ENCODE data around the gene ZNF536. TPM values are rescaled to one million over a fixed set of nuclear protein-coding genes. Genes with fewer than 3 reads are reported as not detected.

The ZNF536 gene
- total RNA-seq, 1 experiment from 2014 or later: 0.05 TPM

GRCh38 chr19:30530751-30531150 is 158.6 kb downstream of the ZNF536 start:
- CTCF ChIA-PET: no interaction called here
- Histone ChIP-seq H3K27ac (ENCODE audit: low read length) (no peak overlapping the region), H3K9me3 (ENCODE audit: control insufficient read depth, insufficient read depth, low read depth, low read length) (no peaks in the 10 kb centered on the region), H3K4me3 (ENCODE audit: low read depth in 2 of 2, low read length in 2 of 2) (no peak overlapping the region), H3K36me3 (ENCODE audit: control insufficient read depth, insufficient read depth, low read length) (no peaks in the 10 kb centered on the region), H3K27me3 (ENCODE audit: control insufficient read depth, insufficient read depth, low read length) (0 out of 2 replicates have a peak, but pooled peaks cover 3% of the 10 kb centered on the region), H3K4me1 (ENCODE audit: control insufficient read depth, insufficient read depth, low read length) (no peaks in the 10 kb centered on the region)
- no peak for ATAC-seq
- intact Hi-C loops (cut with micrococcal nuclease; ENCODE audit: unreplicated experiment): no loop called here
- TF ChIP-seq SIN3A (IDR thresholded peaks at IDR 0.05; ENCODE audit: borderline replicate concordance, insufficient read depth, low read depth, low read length) (no peak), POLR2AphosphoS5 (IDR thresholded peaks at IDR 0.05; ENCODE audit: low read depth, low read length) (no peak), TCF7L2 (IDR thresholded peaks at IDR 0.05; ENCODE audit: low read depth, low read length) (no peak), CTCF (IDR thresholded peaks at IDR 0.05) (no peak)
- TF ChIP-seq, protein P1, sequence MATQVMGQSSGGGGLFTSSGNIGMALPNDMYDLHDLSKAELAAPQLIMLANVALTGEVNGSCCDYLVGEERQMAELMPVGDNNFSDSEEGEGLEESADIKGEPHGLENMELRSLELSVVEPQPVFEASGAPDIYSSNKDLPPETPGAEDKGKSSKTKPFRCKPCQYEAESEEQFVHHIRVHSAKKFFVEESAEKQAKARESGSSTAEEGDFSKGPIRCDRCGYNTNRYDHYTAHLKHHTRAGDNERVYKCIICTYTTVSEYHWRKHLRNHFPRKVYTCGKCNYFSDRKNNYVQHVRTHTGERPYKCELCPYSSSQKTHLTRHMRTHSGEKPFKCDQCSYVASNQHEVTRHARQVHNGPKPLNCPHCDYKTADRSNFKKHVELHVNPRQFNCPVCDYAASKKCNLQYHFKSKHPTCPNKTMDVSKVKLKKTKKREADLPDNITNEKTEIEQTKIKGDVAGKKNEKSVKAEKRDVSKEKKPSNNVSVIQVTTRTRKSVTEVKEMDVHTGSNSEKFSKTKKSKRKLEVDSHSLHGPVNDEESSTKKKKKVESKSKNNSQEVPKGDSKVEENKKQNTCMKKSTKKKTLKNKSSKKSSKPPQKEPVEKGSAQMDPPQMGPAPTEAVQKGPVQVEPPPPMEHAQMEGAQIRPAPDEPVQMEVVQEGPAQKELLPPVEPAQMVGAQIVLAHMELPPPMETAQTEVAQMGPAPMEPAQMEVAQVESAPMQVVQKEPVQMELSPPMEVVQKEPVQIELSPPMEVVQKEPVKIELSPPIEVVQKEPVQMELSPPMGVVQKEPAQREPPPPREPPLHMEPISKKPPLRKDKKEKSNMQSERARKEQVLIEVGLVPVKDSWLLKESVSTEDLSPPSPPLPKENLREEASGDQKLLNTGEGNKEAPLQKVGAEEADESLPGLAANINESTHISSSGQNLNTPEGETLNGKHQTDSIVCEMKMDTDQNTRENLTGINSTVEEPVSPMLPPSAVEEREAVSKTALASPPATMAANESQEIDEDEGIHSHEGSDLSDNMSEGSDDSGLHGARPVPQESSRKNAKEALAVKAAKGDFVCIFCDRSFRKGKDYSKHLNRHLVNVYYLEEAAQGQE (IDR thresholded peaks at IDR 0.05; ENCODE audit: insufficient read depth in 1 of 2, low read depth in 2 of 2, low read length in 1 of 2): no peak
- in situ Hi-C loops (cut with HindIII; ENCODE audit: low pct_unique_long_range_greater_than_20kb, low sequenced_read_pairs): no loop called here
- DNase-seq (ENCODE audit: low read depth, low spot score): no peak
- POLR2A ChIA-PET: no interaction called here
- BruUV-seq (replicated peaks): no TSS peak

DNA sequence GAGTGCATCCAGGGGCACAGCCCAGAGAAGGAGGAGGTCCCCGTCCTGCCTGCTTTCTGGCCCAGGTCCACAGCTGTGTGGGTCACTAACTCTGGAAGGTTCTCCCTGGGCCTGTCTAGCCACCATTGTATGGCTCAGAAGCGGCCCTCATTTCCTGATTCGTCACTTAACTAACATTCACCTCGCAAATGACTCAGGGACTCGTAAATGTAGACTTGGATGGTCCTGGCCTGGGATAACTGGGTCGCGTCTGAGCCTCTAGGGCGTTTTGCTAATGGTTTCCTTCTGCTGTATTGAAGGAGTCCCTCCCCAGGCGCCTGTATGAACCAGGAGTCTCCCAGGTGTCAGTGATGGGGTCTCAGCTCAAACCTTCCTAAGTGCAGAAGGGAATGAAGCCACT is 162.8 kb downstream of the ZNF536 start:
- CTCF ChIA-PET: no interaction called here
- in situ Hi-C loops (cut with HindIII; ENCODE audit: low pct_unique_long_range_greater_than_20kb, low sequenced_read_pairs): no loop called here
- no peak for DNase-seq (ENCODE audit: low read depth, low spot score)

More for the DNA sequence above, 162.8 kb downstream of the ZNF536 start:
- intact Hi-C loops (cut with micrococcal nuclease; ENCODE audit: unreplicated experiment): no loop called here
- POLR2A ChIA-PET: no interaction called here
- TF ChIP-seq TCF7L2 (IDR thresholded peaks at IDR 0.05; ENCODE audit: low read depth, low read length): no peak
- TF ChIP-seq, protein P1 (IDR thresholded peaks at IDR 0.05; ENCODE audit: insufficient read depth in 1 of 2, low read depth in 2 of 2, low read length in 1 of 2): no peak
- TF ChIP-seq POLR2AphosphoS5 (IDR thresholded peaks at IDR 0.05; ENCODE audit: low read depth, low read length): no peak
- no peak for TF ChIP-seq CTCF (IDR thresholded peaks at IDR 0.05)
- TF ChIP-seq SIN3A (IDR thresholded peaks at IDR 0.05; ENCODE audit: borderline replicate concordance, insufficient read depth, low read depth, low read length): no peak
- no TSS peak for BruUV-seq (replicated peaks)
- Histone ChIP-seq H3K27me3 (ENCODE audit: control insufficient read depth, insufficient read depth, low read length) (0 out of 2 replicates have a peak, but pooled peaks cover under 1% of the 10 kb centered on the region), H3K27ac (ENCODE audit: low read length) (no peak overlapping the region), H3K36me3 (ENCODE audit: control insufficient read depth, insufficient read depth, low read length) (no peaks in the 10 kb centered on the region), H3K4me1 (ENCODE audit: control insufficient read depth, insufficient read depth, low read length) (no peaks in the 10 kb centered on the region), H3K4me3 (ENCODE audit: low read depth in 2 of 2, low read length in 2 of 2) (no peak overlapping the region), H3K9me3 (ENCODE audit: control insufficient read depth, insufficient read depth, low read depth, low read length) (no peaks in the 10 kb centered on the region)
- ATAC-seq: 0 out of 2 replicates have a peak, but pooled peaks have one; percentile 42
